Vagina (tissue), 2 donors: Measurements from ENCODE around the gene EFCAB6. TPM values are rescaled to one million over a fixed set of nuclear protein-coding genes. Genes with fewer than 3 reads are reported as not detected.

Experiments
- DNase-seq, 2 donors: peaks; one replicate each; pipeline ENCODE4 v3.0.0-alpha.2; 2017; ENCODE audit errors: extremely low spot score in 2 of 2
- H3K27ac ChIP-seq: fragments of 200-600 bp; sonication (generic); one replicate; pipeline ENCODE4 v1.5.1; 2019
- H3K27me3 ChIP-seq: fragments of 200-600 bp; sonication (generic); one replicate; pipeline ENCODE4 v1.5.1; 2019
- H3K36me3 ChIP-seq, 2 donors: fragments of 200-600 bp; sonication (generic); one replicate each; pipeline ENCODE4 v1.5.1; 2017 to 2019
- H3K4me1 ChIP-seq: fragments of 200-600 bp; sonication (generic); one replicate; pipeline ENCODE4 v1.5.1; 2019
- H3K4me3 ChIP-seq, 2 donors: fragments of 200-600 bp; sonication (generic); 1 replicate in 1 of 2; 2 replicates in 1 of 2; pipeline ENCODE4 v1.5.1; 2016 to 2019
- H3K9me3 ChIP-seq: fragments of 200-600 bp; sonication (generic); one replicate; pipeline ENCODE4 v1.5.1; 2019
- CTCF ChIP-seq, 3 experiments: fragments of 450-650 bp in 2 of 3; fragments of 200-600 bp in 1 of 3; sonication (generic) in 1 of 3; IDR thresholded peaks; one replicate each; pipeline ENCODE4 v1.5.1; 2017 to 2019; ENCODE audit warnings: antibody characterized with exemption in 3 of 3, mild to moderate bottlenecking in 2 of 3, moderate library complexity in 2 of 3
- POLR2A ChIP-seq, 2 donors: fragments of 450-650 bp; IDR thresholded peaks; one replicate each; pipeline ENCODE4 v1.6.1; 2017; ENCODE audit warnings: antibody characterized with exemption in 2 of 2, mild to moderate bottlenecking in 2 of 2, moderate library complexity in 2 of 2
- POLR2AphosphoS5 ChIP-seq, 2 donors: sonication (generic); formaldehyde crosslinking; IDR thresholded peaks; one replicate each; pipeline ENCODE4 v1.9.0; 2017; ENCODE audit warnings: antibody characterized with exemption in 2 of 2, mild to moderate bottlenecking in 2 of 2, low read depth in 1 of 2; ENCODE audit not compliant: insufficient read depth in 1 of 2
- intact Hi-C: fragments of 100-400 bp; cut with DNase I; formaldehyde crosslinking; loops from one replicate; pipeline ENCODE4 v1.15.1; 2023
- total RNA-seq: library from RNA; depleted of rRNA; stranded (reverse); fragments of >200 nt; gene quantifications from one replicate; pipeline ENCODE4 v1.2.3, GENCODE V29; 2016

Gene EFCAB6
- total RNA-seq, 1 donor from 2014 or later = 1.7 TPM

GRCh38 chr22:43491737-43492136, 320.4 kb downstream of the EFCAB6 start:
- Histone ChIP-seq H3K4me3 (no peak overlapping the region), H3K27ac (no peak overlapping the region), H3K9me3 (no peaks in the 10 kb centered on the region), H3K4me1 (no peaks in the 10 kb centered on the region), H3K36me3 (no peaks in the 10 kb centered on the region), H3K27me3 (no peaks in the 10 kb centered on the region)
- intact Hi-C loops = no loop called here
- no peak for TF ChIP-seq CTCF (IDR thresholded peaks at IDR 0.05)
- no peak for DNase-seq

GRCh38 chr22:43491177-43491576, 320.9 kb downstream of the EFCAB6 start:
- no peaks in the 10 kb centered on the region for H3K36me3 ChIP-seq
- no peaks in the 10 kb centered on the region for H3K9me3 ChIP-seq
- H3K27me3 ChIP-seq = no peaks in the 10 kb centered on the region
- no peak for TF ChIP-seq POLR2AphosphoS5 (IDR thresholded peaks at IDR 0.05; ENCODE audit: insufficient read depth in 1 of 2, low read depth in 1 of 2)
- TF ChIP-seq CTCF (IDR thresholded peaks at IDR 0.05) = no peak
- no peak for TF ChIP-seq POLR2A (IDR thresholded peaks at IDR 0.05)
- intact Hi-C loops = no loop called here
- no peak overlapping the region for H3K4me3 ChIP-seq
- no peaks in the 10 kb centered on the region for H3K4me1 ChIP-seq
- H3K27ac ChIP-seq = no peak overlapping the region
- no peak for DNase-seq

DNA sequence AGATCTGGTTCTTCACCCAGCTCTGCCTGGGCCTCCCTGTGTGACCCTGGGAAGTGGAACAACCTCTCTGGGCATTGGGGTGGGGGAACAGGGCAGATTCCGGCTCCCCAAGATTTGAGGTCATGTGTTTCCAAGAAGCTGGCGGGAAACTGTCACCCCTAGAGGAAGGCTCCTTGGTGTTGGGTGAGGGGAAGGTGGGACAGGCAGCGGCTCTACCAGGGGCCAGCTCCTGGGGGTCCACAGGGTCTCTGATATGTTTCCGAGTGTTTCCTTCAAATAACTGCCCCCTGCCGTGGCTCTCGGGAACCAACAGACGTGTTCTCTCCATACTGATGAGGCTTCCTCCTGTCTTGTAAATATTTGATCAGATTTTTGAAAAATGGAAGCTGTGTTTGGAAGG, 321.8 kb downstream of the EFCAB6 start:
- Histone ChIP-seq H3K27ac (no peak overlapping the region), H3K36me3 (no peaks in the 10 kb centered on the region), H3K4me1 (no peaks in the 10 kb centered on the region), H3K9me3 (no peaks in the 10 kb centered on the region), H3K4me3 (no peak overlapping the region), H3K27me3 (no peaks in the 10 kb centered on the region)
- no peak for TF ChIP-seq CTCF (IDR thresholded peaks at IDR 0.05)
- no peak for TF ChIP-seq POLR2A (IDR thresholded peaks at IDR 0.05)
- TF ChIP-seq POLR2AphosphoS5 (IDR thresholded peaks at IDR 0.05; ENCODE audit: insufficient read depth in 1 of 2, low read depth in 1 of 2) = no peak
- intact Hi-C loops = no loop called here
- no peak for DNase-seq

- DNase-seq = no peak
- Histone ChIP-seq H3K4me1 (no peaks in the 10 kb centered on the region), H3K9me3 (no peaks in the 10 kb centered on the region), H3K4me3 (no peak overlapping the region), H3K36me3 (no peaks in the 10 kb centered on the region), H3K27me3 (no peaks in the 10 kb centered on the region), H3K27ac (no peak overlapping the region)
- intact Hi-C loops = no loop called here
- no peak for TF ChIP-seq CTCF (IDR thresholded peaks at IDR 0.05)
- TF ChIP-seq POLR2A (IDR thresholded peaks at IDR 0.05) = no peak
- no peak for TF ChIP-seq POLR2AphosphoS5 (IDR thresholded peaks at IDR 0.05; ENCODE audit: insufficient read depth in 1 of 2, low read depth in 1 of 2)
Observed at GRCh38 chr22:43488937-43489336, 323.2 kb downstream of the EFCAB6 start.

DNA sequence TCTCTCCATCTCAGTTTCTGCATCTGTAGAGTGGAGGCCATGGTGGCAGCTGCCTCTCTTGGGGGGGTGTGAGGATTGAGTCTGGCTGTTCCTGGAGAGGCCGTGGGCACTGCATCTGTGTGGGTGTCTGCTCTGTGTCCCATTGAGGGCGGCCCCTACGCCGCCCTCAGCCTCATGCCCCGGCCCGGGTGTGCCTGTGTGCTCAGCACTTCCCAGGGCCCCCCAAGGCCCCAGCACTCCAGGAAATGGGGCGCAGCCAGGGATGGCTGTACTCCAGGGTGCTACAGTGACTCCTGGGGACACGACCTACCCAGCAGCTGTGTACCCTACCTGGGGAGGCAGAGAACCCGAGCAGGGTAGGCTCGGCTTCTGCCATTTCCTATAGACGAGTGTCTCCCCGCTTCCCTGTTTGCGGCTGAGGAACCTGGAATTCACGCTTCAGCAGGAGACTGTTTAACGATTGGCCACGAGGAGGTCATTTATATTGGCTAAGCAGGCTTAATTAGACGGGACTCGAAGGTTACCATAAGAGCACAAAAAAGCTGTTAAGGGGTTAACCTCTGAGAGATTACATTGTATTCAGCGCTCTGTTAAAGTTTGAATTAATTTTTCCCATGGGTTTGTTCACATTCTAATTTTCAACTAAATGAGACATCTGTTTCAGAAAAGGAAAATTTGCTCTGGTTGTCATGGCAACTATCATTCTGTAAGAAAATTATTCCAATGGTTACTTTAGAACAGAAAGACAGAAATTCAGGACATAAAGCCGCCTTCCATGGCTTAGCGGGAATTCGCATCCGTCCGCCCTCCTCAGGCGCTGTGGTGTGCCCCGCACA, 323.9 kb downstream of the EFCAB6 start:
- intact Hi-C loops = no loop called here
- Histone ChIP-seq H3K4me3 (no peak overlapping the region), H3K27ac (no peak overlapping the region), H3K9me3 (no peaks in the 10 kb centered on the region), H3K4me1 (no peaks in the 10 kb centered on the region), H3K27me3 (no peaks in the 10 kb centered on the region), H3K36me3 (no peaks in the 10 kb centered on the region)
- no peak for DNase-seq
- no peak for TF ChIP-seq POLR2A (IDR thresholded peaks at IDR 0.05)
- TF ChIP-seq POLR2AphosphoS5 (IDR thresholded peaks at IDR 0.05; ENCODE audit: insufficient read depth in 1 of 2, low read depth in 1 of 2) = no peak
- no peak for TF ChIP-seq CTCF (IDR thresholded peaks at IDR 0.05)
